Endothelial cell of umbilical vein (primary cell): Measurements from ENCODE around the gene WDFY3. TPM values are rescaled to one million over a fixed set of nuclear protein-coding genes. Genes with fewer than 3 reads are reported as not detected.

ENCODE experiments used
- BruUV-seq: library from RNA; stranded (reverse); fragments of 400-500 nt; replicated peaks from 2 replicates; lab custom pipeline; 2021; lab: Mats Ljungman, UMichigan
- CTCF ChIA-PET: fragments of 300-600, 350-600 bp; sonication (Branson Sonifier 250); formaldehyde crosslinking; loops from one replicate; lab custom pipeline; 2021; ENCODE audit warnings: antibody characterized with exemption, inconsistent platforms; lab: Charles Lee
- POLR2A ChIA-PET: fragments of 300-600, 350-600 bp; sonication (Branson Sonifier 250); formaldehyde crosslinking; loops from one replicate; lab custom pipeline; 2021; ENCODE audit warnings: antibody characterized with exemption, inconsistent platforms; lab: Charles Lee
- DNase-seq: peaks from one replicate; pipeline ENCODE4 v3.0.0-alpha.2; 2011; ENCODE audit warnings: low read depth, low spot score
- FAIRE-seq: peaks from 2 replicates; lab custom pipeline; 2011; peaks lifted over from hg19 to GRCh38; lab: Jason Lieb, UNC
- H2AFZ ChIP-seq: 2 replicates; pipeline ENCODE4 v1.6.0; 2012; ENCODE audit warnings: low read depth, low read length, control low read depth, inconsistent platforms
- H3K27ac ChIP-seq: 2 replicates; pipeline ENCODE4 v1.5.1; 2011; ENCODE audit warnings: low read depth, mild to moderate bottlenecking, control low read depth, low read length, moderate library complexity; ENCODE audit not compliant: insufficient read depth
- H3K27me3 ChIP-seq, 2 experiments: 2 replicates each; pipeline versions ENCODE4 v1.6.0 to v1.6.1; 2011; ENCODE audit warnings: low read length in 2 of 2, mixed read lengths in 1 of 2; ENCODE audit not compliant: control insufficient read depth in 2 of 2, insufficient read depth in 2 of 2
- H3K36me3 ChIP-seq, 2 experiments: 2 replicates in 1 of 2; 3 replicates in 1 of 2; pipeline ENCODE4 v1.5.1; 2011; ENCODE audit warnings: low read length in 2 of 2, mild to moderate bottlenecking in 1 of 2, moderate library complexity in 1 of 2; ENCODE audit not compliant: control insufficient read depth in 2 of 2, insufficient read depth in 2 of 2; ENCODE audit errors: extremely low read depth in 1 of 2
- H3K4me1 ChIP-seq: 3 replicates; pipeline ENCODE4 v1.5.1; 2011; ENCODE audit warnings: mild to moderate bottlenecking, low read length; ENCODE audit not compliant: control insufficient read depth, insufficient read depth; ENCODE audit errors: extremely low read depth
- H3K4me2 ChIP-seq: 2 replicates; pipeline ENCODE4 v1.6.1; 2011; ENCODE audit warnings: low read length, control low read depth, mixed read lengths; ENCODE audit not compliant: insufficient read depth
- H3K4me3 ChIP-seq, 3 experiments: fragments of 200-600 bp in 1 of 3; sonication (generic), shearing (Covaris generic) in 1 of 3; replicated peaks in 1 of 3; 2 replicates each; pipeline ENCODE4 v1.5.1; 2011 to 2016; ENCODE audit warnings: control low read depth in 3 of 3, low read length in 3 of 3, mild to moderate bottlenecking in 2 of 3, inconsistent platforms in 1 of 3, low read depth in 1 of 3, moderate library complexity in 1 of 3; ENCODE audit not compliant: insufficient read depth in 1 of 3
- H3K79me2 ChIP-seq: 2 replicates; pipeline ENCODE4 v1.6.0; 2012; ENCODE audit warnings: low read length, inconsistent platforms; ENCODE audit not compliant: control insufficient read depth, insufficient read depth
- H3K9ac ChIP-seq: replicated peaks from 2 replicates; pipeline ENCODE3; 2011; ENCODE audit warnings: low read length, control low read depth; ENCODE audit not compliant: insufficient read depth; ENCODE audit errors: extremely low read depth
- H3K9me1 ChIP-seq: replicated peaks from 3 replicates; pipeline ENCODE4 v1.6.0; 2011; ENCODE audit warnings: mild to moderate bottlenecking, low read length; ENCODE audit not compliant: control insufficient read depth, insufficient read depth; ENCODE audit errors: extremely low read depth
- H3K9me3 ChIP-seq: replicated peaks from 2 replicates; pipeline ENCODE4 v1.5.1; 2012; ENCODE audit warnings: low read length, inconsistent platforms; ENCODE audit not compliant: control insufficient read depth, insufficient read depth
- H4K20me1 ChIP-seq: replicated peaks from 2 replicates; pipeline ENCODE3; 2011; ENCODE audit warnings: mild to moderate bottlenecking, low read length; ENCODE audit not compliant: control insufficient read depth, insufficient read depth; ENCODE audit errors: extremely low read depth
- CTCF ChIP-seq, 2 donors: IDR thresholded peaks; 1 replicate in 1 of 2; 2 replicates in 1 of 2; pipeline ENCODE4 v1.5.1; 2011; ENCODE audit warnings: low read length in 2 of 2, mild to moderate bottlenecking in 2 of 2, moderate library complexity in 2 of 2, control low read depth in 1 of 2, inconsistent platforms in 1 of 2, low read depth in 1 of 2; ENCODE audit not compliant: insufficient read depth in 1 of 2; ENCODE audit errors: extremely low read depth in 1 of 2
- EZH2 ChIP-seq: IDR thresholded peaks from 2 replicates; pipeline ENCODE4 v1.6.1; 2012; ENCODE audit warnings: borderline replicate concordance, low read depth, mild to moderate bottlenecking, moderate library complexity, low read length, inconsistent platforms; ENCODE audit not compliant: severe bottlenecking
- FOS ChIP-seq: IDR thresholded peaks from 2 replicates; pipeline ENCODE4 v1.6.1; 2011; ENCODE audit warnings: mild to moderate bottlenecking, low read length, moderate library complexity, borderline replicate concordance; ENCODE audit not compliant: insufficient read depth
- GATA2 ChIP-seq: IDR thresholded peaks from 2 replicates; pipeline ENCODE4 v1.7.0; 2011; ENCODE audit warnings: low read depth, mild to moderate bottlenecking, moderate library complexity, mixed read lengths, low read length; ENCODE audit not compliant: insufficient read length, insufficient read depth
- JUN ChIP-seq: IDR thresholded peaks from 2 replicates; pipeline ENCODE4 v1.6.1; 2011; ENCODE audit warnings: borderline replicate concordance, low read depth; ENCODE audit not compliant: insufficient read length, insufficient read depth
- MYC ChIP-seq: IDR thresholded peaks from one replicate; pipeline ENCODE4 v1.6.1; 2011; ENCODE audit warnings: mild to moderate bottlenecking, low read depth, low read length
- POLR2A ChIP-seq: IDR thresholded peaks from 2 replicates; pipeline ENCODE4 v1.6.1; 2012; ENCODE audit warnings: low read depth, mild to moderate bottlenecking, control low read depth, low read length
- POLR2AphosphoS5 ChIP-seq: IDR thresholded peaks from 2 replicates; pipeline ENCODE4 v1.6.1; 2012; ENCODE audit warnings: low read depth, mild to moderate bottlenecking, control low read depth, low read length, moderate library complexity; ENCODE audit not compliant: insufficient read depth
- dilution Hi-C: fragments of 300-500 bp; cut with MboI; formaldehyde crosslinking; loops from one replicate; pipeline ENCODE4 v1.15.0; 2019; ENCODE audit warnings: low sequenced_read_pairs; ENCODE audit not compliant: extremely low pct_ligation_motif_present
- intact Hi-C: fragments of 100-400 bp; cut with micrococcal nuclease; formaldehyde crosslinking; loops from one replicate; pipeline ENCODE4 v1.10.0; 2022
- polyA plus RNA-seq, 4 experiments: library from polyadenylated mRNA; depleted of rRNA in 3 of 4; stranded (reverse) in 3 of 4; unstranded in 1 of 4; fragments of >200 nt; gene quantifications; 2 replicates each; pipeline versions ENCODE4 v1.2.1 to v1.2.3, GENCODE V29; 2011 to 2012; ENCODE audit warnings: missing spikeins in 1 of 4
- total RNA-seq: library from RNA; stranded (reverse); gene quantifications from 2 replicates; pipeline ENCODE4 v1.2.3, GENCODE V29; 2021
- TF ChIP-seq, protein P1 (sequence below): IDR thresholded peaks from 2 replicates; pipeline ENCODE4 v1.6.1; 2011; ENCODE audit not compliant: insufficient read depth, insufficient read length

Gene WDFY3
- total and polyA plus RNA-seq, 2 donors (not counting 3 experiments of a cell fraction or from before 2014, with no cell fraction given): 37.0 to 113 TPM

DNA sequence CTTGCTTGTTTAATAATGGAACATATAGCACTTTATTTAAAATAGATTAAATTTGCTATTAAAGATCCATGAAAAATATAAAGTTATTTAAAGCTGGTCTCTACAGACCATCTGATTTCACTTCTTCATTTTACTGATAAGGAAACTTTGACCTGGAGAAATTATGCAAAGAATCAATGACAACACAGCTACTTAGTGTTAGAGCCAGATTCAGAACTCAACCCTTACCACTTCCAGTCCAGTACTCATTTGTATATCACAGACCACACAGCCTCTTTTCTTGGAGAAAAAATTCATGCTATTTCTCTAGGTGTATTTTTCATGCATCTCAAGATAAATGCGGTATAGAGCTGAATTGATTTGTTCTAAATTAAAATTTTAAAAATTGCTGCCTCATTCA is 34.0 kb downstream of the WDFY3 start:
- POLR2A ChIA-PET: no interaction called here
- H3K9me1 ChIP-seq: no peaks in the 10 kb centered on the region
- H3K4me1 ChIP-seq: peaks cover 8% of the 10 kb centered on the region
- no peaks in the 10 kb centered on the region for H3K27me3 ChIP-seq
- no peak overlapping the region for H3K9ac ChIP-seq
- CTCF ChIA-PET: no interaction called here
- peaks cover 49% of the 10 kb centered on the region for H3K79me2 ChIP-seq
- no peaks in the 10 kb centered on the region for H3K9me3 ChIP-seq
- DNase-seq: no peak
- H2AFZ ChIP-seq: no peak overlapping the region
- no peak overlapping the region for H3K4me3 ChIP-seq
- BruUV-seq: no TSS peak
- H3K27ac ChIP-seq: no peak overlapping the region
- dilution Hi-C loops (no loop called here), intact Hi-C loops (no loop called here)
- H3K4me2 ChIP-seq: no peak overlapping the region
- peaks cover 0 to 3% of the 10 kb centered on the region in 2 experiments for H3K36me3 ChIP-seq
- no peaks in the 10 kb centered on the region for H4K20me1 ChIP-seq
- no peak for FAIRE-seq
- TF ChIP-seq JUN: no peak
- TF ChIP-seq FOS: no peak
- TF ChIP-seq GATA2: no peak
- TF ChIP-seq POLR2AphosphoS5: no peak
- TF ChIP-seq POLR2A: no peak
- TF ChIP-seq EZH2: no peak

DNA sequence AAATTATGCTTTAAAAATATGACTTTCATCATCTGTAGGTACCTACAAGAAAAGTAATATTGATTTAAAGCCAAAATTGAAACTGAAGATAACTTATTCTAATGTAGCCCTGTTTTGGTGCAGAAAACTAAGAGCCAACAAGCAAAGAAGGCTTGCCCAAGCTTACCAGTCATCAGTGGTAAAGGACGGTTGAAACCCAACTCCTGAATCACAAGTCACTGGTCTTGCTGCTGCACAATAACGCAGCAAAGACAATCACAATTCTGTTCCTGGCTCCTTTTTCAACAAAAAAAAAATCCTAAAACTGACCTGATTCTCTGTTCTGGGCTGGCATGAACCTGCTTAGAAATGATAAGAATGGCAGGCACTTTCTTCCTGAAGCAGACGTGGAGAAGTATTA is 34.5 kb downstream of the WDFY3 start:
- peaks cover 48% of the 10 kb centered on the region for H3K79me2 ChIP-seq
- H4K20me1 ChIP-seq: no peaks in the 10 kb centered on the region
- ChIA-PET CTCF (no interaction called here), POLR2A (no interaction called here)
- no peak for FAIRE-seq
- H3K27ac ChIP-seq: no peak overlapping the region
- peak; percentile 22 for DNase-seq
- BruUV-seq: no TSS peak
- H3K4me3 ChIP-seq: no peak overlapping the region
- TF ChIP-seq GATA2 (no peak), FOS (no peak), JUN (no peak), POLR2AphosphoS5 (no peak), MYC (no peak), CTCF (IDR thresholded peaks at IDR 0.05; ENCODE audit: extremely low read depth in 1 of 2, insufficient read depth in 1 of 2, low read depth in 1 of 2, low read length in 2 of 2) (no peak), POLR2A (no peak), EZH2 (no peak)
- TF ChIP-seq, protein P1, sequence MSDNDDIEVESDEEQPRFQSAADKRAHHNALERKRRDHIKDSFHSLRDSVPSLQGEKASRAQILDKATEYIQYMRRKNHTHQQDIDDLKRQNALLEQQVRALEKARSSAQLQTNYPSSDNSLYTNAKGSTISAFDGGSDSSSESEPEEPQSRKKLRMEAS: no peak
- intact Hi-C loops: no loop called here
- no peaks in the 10 kb centered on the region for H3K9me1 ChIP-seq
- dilution Hi-C loops: no loop called here
- H3K4me1 ChIP-seq: peaks cover 3% of the 10 kb centered on the region
- no peaks in the 10 kb centered on the region for H3K9me3 ChIP-seq
- H2AFZ ChIP-seq: no peak overlapping the region
- H3K4me2 ChIP-seq: no peak overlapping the region
- no peak overlapping the region for H3K9ac ChIP-seq
- H3K36me3 ChIP-seq: peaks cover 0 to 3% of the 10 kb centered on the region in 2 experiments
- no peaks in the 10 kb centered on the region for H3K27me3 ChIP-seq
